H1 (cell line): ENCODE results near the gene CCR9. TPM values are rescaled to one million over a fixed set of nuclear protein-coding genes. Genes with fewer than 3 reads are reported as not detected.

Experiments
- CTCF ChIA-PET: fragments of 300-600 bp; sonication (Branson Sonifier 250); formaldehyde crosslinking; loops from one replicate; lab custom pipeline; 2021; ENCODE audit not compliant: partially characterized antibody; lab: Charles Lee
- POLR2A ChIA-PET: fragments of 300-600 bp; sonication (Branson Sonifier 250); formaldehyde crosslinking; loops from one replicate; lab custom pipeline; 2021; ENCODE audit warnings: inconsistent platforms; ENCODE audit not compliant: partially characterized antibody; lab: Charles Lee
- DNase-seq, 2 experiments: peaks; one replicate each; pipeline versions ENCODE4 v3.0.0 to v3.0.0-alpha.2; 2010 to 2022; ENCODE audit warnings: low spot score in 2 of 2, low read depth in 1 of 2, mixed read lengths in 1 of 2
- FAIRE-seq: peaks from 2 replicates; lab custom pipeline; 2011; peaks lifted over from hg19 to GRCh38; lab: Jason Lieb, UNC
- H2AFZ ChIP-seq: 2 replicates; pipeline ENCODE4 v1.8.1; 2012; ENCODE audit warnings: low read length, inconsistent platforms
- H2AK5ac ChIP-seq: 2 replicates; pipeline ENCODE4 v1.6.1; 2013; ENCODE audit warnings: low read depth, low read length
- H2BK120ac ChIP-seq: replicated peaks from 2 replicates; pipeline ENCODE3; 2013; ENCODE audit warnings: low read depth, low read length, inconsistent platforms
- H2BK12ac ChIP-seq: 2 replicates; pipeline ENCODE4 v1.6.1; 2013; ENCODE audit warnings: low read depth, low read length
- H2BK15ac ChIP-seq: 2 replicates; pipeline ENCODE4 v1.6.1; 2013; ENCODE audit warnings: low read length
- H2BK20ac ChIP-seq: 2 replicates; pipeline ENCODE4 v1.6.1; 2013; ENCODE audit warnings: low read length
- H2BK5ac ChIP-seq: 2 replicates; pipeline ENCODE4 v1.6.1; 2013; ENCODE audit warnings: low read depth, low read length
- H3K14ac ChIP-seq: 2 replicates; pipeline ENCODE4 v1.6.1; 2013; ENCODE audit warnings: inconsistent platforms; ENCODE audit not compliant: insufficient read length
- H3K18ac ChIP-seq: 2 replicates; pipeline ENCODE4 v1.6.1; 2013; ENCODE audit warnings: low read length; ENCODE audit errors: extremely low read depth
- H3K23ac ChIP-seq: 2 replicates; pipeline ENCODE4 v1.6.1; 2013; ENCODE audit warnings: inconsistent platforms; ENCODE audit not compliant: insufficient read length
- H3K23me2 ChIP-seq: 2 replicates; pipeline ENCODE4 v1.6.1; 2013; ENCODE audit warnings: low read depth, low read length
- H3K27ac ChIP-seq: 2 replicates; pipeline ENCODE4 v1.6.1; 2011; ENCODE audit warnings: low read depth, low read length, inconsistent platforms
- H3K27me3 ChIP-seq, 4 experiments: replicated peaks in 1 of 4; 1 replicate in 1 of 4; 2 replicates in 3 of 4; pipeline versions ENCODE4 v1.6.1 to v1.8.1; 2011 to 2013; ENCODE audit warnings: low read length in 3 of 4, mild to moderate bottlenecking in 3 of 4, inconsistent platforms in 2 of 4, mixed read lengths in 2 of 4, moderate library complexity in 1 of 4; ENCODE audit not compliant: control insufficient read depth in 3 of 4, insufficient read depth in 3 of 4; ENCODE audit errors: extremely low read depth in 1 of 4
- H3K36me3 ChIP-seq, 4 experiments: 2 replicates each; pipeline versions ENCODE4 v1.6.1 to v1.8.1; 2011 to 2013; ENCODE audit warnings: mild to moderate bottlenecking in 4 of 4, low read length in 3 of 4, moderate library complexity in 2 of 4, control low read depth in 1 of 4, inconsistent platforms in 1 of 4; ENCODE audit not compliant: insufficient read depth in 4 of 4, control insufficient read depth in 2 of 4
- H3K4ac ChIP-seq: replicated peaks from 2 replicates; pipeline ENCODE3; 2013; ENCODE audit warnings: low read length, low read depth, mixed read lengths, inconsistent platforms; ENCODE audit not compliant: insufficient read length
- H3K4me1 ChIP-seq, 4 experiments: replicated peaks in 1 of 4; 1 replicate in 1 of 4; 2 replicates in 3 of 4; pipeline versions ENCODE4 v1.6.1 to v1.8.1; 2011 to 2013; ENCODE audit warnings: low read length in 3 of 4, inconsistent platforms in 2 of 4, mixed read lengths in 1 of 4; ENCODE audit not compliant: insufficient read depth in 4 of 4, control insufficient read depth in 3 of 4
- H3K4me2 ChIP-seq, 2 experiments: 2 replicates each; pipeline versions ENCODE4 v1.6.1 to v1.8.1; 2011 to 2013; ENCODE audit warnings: low read depth in 2 of 2, low read length in 2 of 2, control low read depth in 1 of 2, inconsistent platforms in 1 of 2, mild to moderate bottlenecking in 1 of 2; ENCODE audit not compliant: insufficient read depth in 1 of 2
- H3K4me3 ChIP-seq, 4 experiments: fragments of 200-600, 300-600 bp in 1 of 4; sonication (generic), shearing (Covaris generic), sonication (Bioruptor Twin) in 1 of 4; 2 replicates each; pipeline versions ENCODE4 v1.5.1 to v1.8.1; 2011 to 2016; ENCODE audit warnings: low read length in 4 of 4, low read depth in 3 of 4, control low read depth in 2 of 4, inconsistent platforms in 2 of 4, mild to moderate bottlenecking in 2 of 4, mixed read lengths in 1 of 4, moderate library complexity in 1 of 4; ENCODE audit not compliant: insufficient read depth in 2 of 4; ENCODE audit errors: extremely low read depth in 1 of 4
- H3K56ac ChIP-seq: replicated peaks from 2 replicates; pipeline ENCODE3; 2013; ENCODE audit warnings: low read depth, mild to moderate bottlenecking, mixed read lengths, low read length, inconsistent platforms; ENCODE audit not compliant: insufficient read length
- H3K79me1 ChIP-seq: 2 replicates; pipeline ENCODE4 v1.6.1; 2013; ENCODE audit warnings: low read depth, low read length, control low read depth
- H3K79me2 ChIP-seq, 2 experiments: 2 replicates each; pipeline versions ENCODE4 v1.6.1 to v1.8.1; 2012 to 2013; ENCODE audit warnings: low read length in 2 of 2, mild to moderate bottlenecking in 2 of 2, inconsistent platforms in 1 of 2; ENCODE audit not compliant: insufficient read depth in 2 of 2, control insufficient read depth in 1 of 2
- H3K9ac ChIP-seq, 4 experiments: replicated peaks in 1 of 4; 1 replicate in 1 of 4; 2 replicates in 3 of 4; pipeline versions ENCODE4 v1.6.1 to v1.8.1; 2011 to 2013; ENCODE audit warnings: low read depth in 3 of 4, low read length in 3 of 4, control low read depth in 2 of 4, mild to moderate bottlenecking in 2 of 4, moderate library complexity in 2 of 4, inconsistent platforms in 1 of 4; ENCODE audit errors: extremely low read depth in 1 of 4
- H3K9me3 ChIP-seq, 2 experiments: 2 replicates each; pipeline versions ENCODE4 v1.6.1 to v1.8.1; 2012 to 2013; ENCODE audit warnings: mild to moderate bottlenecking in 2 of 2, moderate library complexity in 2 of 2, control low read depth in 1 of 2, inconsistent platforms in 1 of 2, low read depth in 1 of 2, low read length in 1 of 2, mixed read lengths in 1 of 2; ENCODE audit not compliant: insufficient read depth in 2 of 2
- H4K20me1 ChIP-seq, 2 experiments: replicated peaks in 1 of 2; 2 replicates each; pipeline versions ENCODE3 to v1.8.1; 2011 to 2013; ENCODE audit warnings: inconsistent platforms in 2 of 2, low read length in 2 of 2, mild to moderate bottlenecking in 1 of 2; ENCODE audit not compliant: insufficient read depth in 2 of 2, control insufficient read depth in 1 of 2
- H4K5ac ChIP-seq: 2 replicates; pipeline ENCODE4 v1.6.1; 2013; ENCODE audit warnings: low read length, low read depth, mixed read lengths, inconsistent platforms; ENCODE audit not compliant: insufficient read length
- H4K8ac ChIP-seq: 2 replicates; pipeline ENCODE4 v1.8.0; 2013; ENCODE audit warnings: mild to moderate bottlenecking, moderate library complexity, low read length, inconsistent platforms; ENCODE audit not compliant: insufficient read depth; ENCODE audit errors: extremely low read depth
- H4K91ac ChIP-seq: replicated peaks from 2 replicates; pipeline ENCODE3; 2013; ENCODE audit warnings: low read length, mixed read lengths, inconsistent platforms; ENCODE audit not compliant: insufficient read length
- BACH1 ChIP-seq: IDR thresholded peaks from 2 replicates; pipeline ENCODE4 v1.6.1; 2012; ENCODE audit warnings: low read length, improper control_type of control experiment
- CBX5 ChIP-seq: fragments of 300-800, 300-1000 bp; sonication (generic); IDR thresholded peaks from 2 replicates; pipeline ENCODE4 v1.7.1; 2016; ENCODE audit warnings: antibody characterized with exemption, low read length, low read depth
- CBX8 ChIP-seq: fragments of 300-800, 300-1000 bp; sonication (generic); IDR thresholded peaks from 2 replicates; pipeline ENCODE4 v1.7.1; 2016; ENCODE audit warnings: low read depth, low read length, borderline replicate concordance
- CHD2 ChIP-seq: IDR thresholded peaks from 2 replicates; pipeline ENCODE4 v1.6.1; 2012; ENCODE audit warnings: low read length, improper control_type of control experiment
- CREB1 ChIP-seq: IDR thresholded peaks from 2 replicates; pipeline ENCODE4 v1.6.1; 2012; ENCODE audit warnings: inconsistent platforms
- HDAC6 ChIP-seq: IDR thresholded peaks from one replicate; pipeline ENCODE4 v1.7.1; 2012; ENCODE audit warnings: low read depth, mild to moderate bottlenecking, inconsistent platforms, low read length, moderate library complexity
- JUND ChIP-seq: IDR thresholded peaks from 2 replicates; pipeline ENCODE4 v1.6.1; 2011; ENCODE audit warnings: mild to moderate bottlenecking, improper control_type of control experiment, low read length
- MAX ChIP-seq: IDR thresholded peaks from 2 replicates; pipeline ENCODE4 v1.6.1; 2012; ENCODE audit warnings: inconsistent platforms
- NRF1 ChIP-seq: IDR thresholded peaks from 2 replicates; pipeline ENCODE4 v1.6.1; 2011; ENCODE audit warnings: mild to moderate bottlenecking, low read depth, low read length, improper control_type of control experiment
- POU5F1 ChIP-seq: IDR thresholded peaks from 2 replicates; pipeline ENCODE4 v1.6.1; 2011; ENCODE audit warnings: low read depth, mild to moderate bottlenecking, low read length, moderate library complexity
- RXRA ChIP-seq: IDR thresholded peaks from 2 replicates; pipeline ENCODE4 v1.6.1; 2011; ENCODE audit warnings: low read depth, mild to moderate bottlenecking, low read length, moderate library complexity; ENCODE audit not compliant: insufficient read depth
- SAP30 ChIP-seq: fragments of 300-600 bp; sonication (generic); IDR thresholded peaks from 2 replicates; pipeline ENCODE4 v1.7.1; 2012; ENCODE audit warnings: low read length, moderate library complexity, mild to moderate bottlenecking, inconsistent platforms; ENCODE audit not compliant: insufficient read depth, insufficient replicate concordance
- SIN3A ChIP-seq, 2 experiments: IDR thresholded peaks in 1 of 2; conservative IDR thresholded peaks in 1 of 2; 2 replicates each; pipeline ENCODE4 v1.6.1; 2011 to 2012; ENCODE audit warnings: low read length in 2 of 2, improper control_type of control experiment in 1 of 2, low read depth in 1 of 2, mild to moderate bottlenecking in 1 of 2
- SP2 ChIP-seq: IDR thresholded peaks from 2 replicates; pipeline ENCODE4 v1.6.1; 2012; ENCODE audit warnings: mild to moderate bottlenecking, low read length, inconsistent platforms
- TCF12 ChIP-seq: IDR thresholded peaks from 2 replicates; pipeline ENCODE4 v1.6.1; 2011; ENCODE audit warnings: low read depth, mild to moderate bottlenecking, low read length
- WGBS, 2 experiments: shearing (Covaris generic) in 1 of 2; methylation state at CpG; one replicate each; pipeline versions ENCODE4 v1.1.6 to v1.1.7; 2013 to 2015; ENCODE audit warnings: low lambda C conversion rate in 2 of 2, mixed read lengths in 2 of 2, inconsistent platforms in 1 of 2, low coverage in 1 of 2, missing lambda C conversion rate in 1 of 2; ENCODE audit not compliant: insufficient replicate concordance in 2 of 2, insufficient coverage in 1 of 2, insufficient read length in 1 of 2; ENCODE audit errors: extremely low coverage in 1 of 2, missing lambda C conversion rate in 1 of 2; 5-methylcytosine and 5-hydroxymethylcytosine counted together
- polyA plus RNA-seq, 7 experiments: library from polyadenylated mRNA; depleted of rRNA in 3 of 7; stranded (reverse) in 5 of 7; unstranded in 2 of 7; fragments of >200 nt in 5 of 7; fragments of 200-250 nt in 2 of 7; gene quantifications; 1 replicate in 5 of 7; 2 replicates in 1 of 7; 4 replicates in 1 of 7; pipeline versions ENCODE4 v1.2.1 to v1.2.3, GENCODE V29; 2011 to 2013; ENCODE audit warnings: missing spikeins in 2 of 7, mixed read lengths in 2 of 7
- total RNA-seq: library from RNA; stranded (reverse); fragmentation: NEBNext Ultra II Directional; extraction: Animal tissue kit (Norgen Biotek cat#: 25700); gene quantifications from 2 replicates; pipeline ENCODE4 v1.2.1, GENCODE V29; 2021

CCR9 gene
- total and polyA plus RNA-seq, 2 of the 8 experiments (the other 6 are each of a cell fraction or from before 2014, with no cell fraction given), result not detected

GRCh38 chr3:45931496-45931895, 45.2 kb downstream of the CCR9 start:
- Histone ChIP-seq H3K27ac (no peak overlapping the region), H3K23me2 (no peaks in the 10 kb centered on the region), H2BK15ac (no peak overlapping the region), H3K4me3 (no peak overlapping the region), H3K4me2 (no peak overlapping the region), H4K8ac (no peak overlapping the region), H3K4ac (no peak overlapping the region), H2AFZ (no peak overlapping the region), H2BK120ac (no peak overlapping the region), H2BK20ac (no peak overlapping the region), H2BK12ac (no peak overlapping the region), H4K91ac (no peak overlapping the region), H4K20me1 (peaks cover 0 to 9% of the 10 kb centered on the region in 2 experiments), H3K23ac (no peak overlapping the region), H3K4me1 (no peaks in the 10 kb centered on the region), H4K5ac (no peak overlapping the region), H3K79me2 (no peaks in the 10 kb centered on the region), H3K18ac (no peak overlapping the region), H3K36me3 (peaks cover 8 to 48% (median 16%) of the 10 kb centered on the region in 4 experiments; a peak in 7 of 8 replicates), H3K14ac (no peak overlapping the region), H2AK5ac (no peak overlapping the region), H3K9ac (no peak overlapping the region), H3K79me1 (no peaks in the 10 kb centered on the region; the same call in 1 of the 2 replicates), H3K27me3 (no peaks in the 10 kb centered on the region), H2BK5ac (no peak overlapping the region), H3K56ac (no peak overlapping the region), H3K9me3 (no peaks in the 10 kb centered on the region)
- DNase-seq, result no peak
- TF ChIP-seq JUND (no peak), SAP30 (no peak), CBX5 (no peak), NRF1 (no peak), SIN3A (conservative IDR thresholded peaks at IDR 0.05 in 1 of 2, IDR thresholded peaks at IDR 0.05 in 1 of 2; ENCODE audit: low read depth in 1 of 2, low read length in 2 of 2) (no peak), CREB1 (no peak), CBX8 (no peak), RXRA (no peak), SP2 (no peak), POU5F1 (no peak), TCF12 (no peak), CHD2 (no peak), BACH1 (no peak), MAX (no peak), HDAC6 (no peak)
- POLR2A ChIA-PET, result interaction anchor here (1.3 kb wide), 1 partner anchor 14 kb away, joined by 3 read pairs; no protein-coding TSS in a partner anchor
- CTCF ChIA-PET, result interaction anchor here (0.9 to 3.9 kb wide), 7 partner anchors 7 to 172 kb away, joined by 3 to 24 read pairs (median 3); no protein-coding TSS in a partner anchor
- FAIRE-seq, result no peak
- 83% methylated on average over 6 of the region's 6 CpGs; no CpG with 5 or more reads in 1 of the 2 experiments for WGBS, 2 experiments
